Nephron (organoid): ENCODE data around the gene RBMS1.

Source experiments
- H3K27ac Mint-ChIP-seq, 3 experiments: 2 replicates each; pipeline ENCODE4 v1.8.0; 2020; ENCODE audit warnings: mixed read lengths in 3 of 3, mild to moderate bottlenecking in 2 of 3, moderate library complexity in 1 of 3
- H3K27me3 Mint-ChIP-seq: 2 replicates; pipeline ENCODE4 v1.8.0; 2021; ENCODE audit warnings: low read depth, mild to moderate bottlenecking, moderate library complexity, mixed read lengths
- H3K36me3 Mint-ChIP-seq: 2 replicates; pipeline ENCODE4 v1.8.0; 2020; ENCODE audit warnings: low read depth, mixed read lengths
- H3K4me1 Mint-ChIP-seq: 2 replicates; pipeline ENCODE4 v1.8.0; 2020; ENCODE audit warnings: mixed read lengths
- H3K4me3 Mint-ChIP-seq, 3 experiments: 2 replicates each; pipeline ENCODE4 v1.8.0; 2020; ENCODE audit warnings: mild to moderate bottlenecking in 3 of 3, mixed read lengths in 3 of 3, moderate library complexity in 2 of 3
- H3K9me3 Mint-ChIP-seq: 2 replicates; pipeline ENCODE4 v1.8.0; 2020; ENCODE audit warnings: mixed read lengths
- TF ChIP-seq, protein P1 (sequence below), 3 experiments: fragments of 200-600 bp; sonication (generic); IDR thresholded peaks; one replicate each; pipeline ENCODE4 v1.5.0; 2021; ENCODE audit warnings: antibody characterized with exemption in 3 of 3; ENCODE audit not compliant: unreplicated experiment in 3 of 3

Gene RBMS1

DNA sequence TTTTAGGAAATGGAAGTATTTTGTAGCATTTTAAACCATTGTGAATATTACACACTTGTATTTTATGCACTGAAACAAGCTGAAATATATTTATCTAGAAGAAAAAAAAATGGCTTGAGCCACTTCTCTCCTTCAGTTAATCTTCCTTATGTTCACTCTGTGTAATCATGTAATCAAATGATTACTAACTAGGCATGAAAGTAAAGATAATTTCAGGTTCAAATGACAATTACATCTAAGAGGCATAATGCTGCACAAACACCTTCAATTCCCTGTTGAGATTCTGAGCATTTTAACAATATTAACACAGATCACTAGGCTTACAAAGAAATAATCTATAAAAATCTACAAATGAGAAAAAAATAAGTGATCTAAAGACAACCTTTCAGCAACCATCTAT is 173.9 kb downstream of the RBMS1 start:
- H3K4me1 Mint-ChIP-seq, result peaks cover 53% of the 10 kb centered on the region
- no peak overlapping the region for H3K4me3 Mint-ChIP-seq
- no peaks in the 10 kb centered on the region for H3K27me3 Mint-ChIP-seq
- peaks cover 32% of the 10 kb centered on the region for H3K36me3 Mint-ChIP-seq
- peak overlapping the region in 1 of 3 experiments; percentile 72 for H3K27ac Mint-ChIP-seq
- TF ChIP-seq, protein P1, sequence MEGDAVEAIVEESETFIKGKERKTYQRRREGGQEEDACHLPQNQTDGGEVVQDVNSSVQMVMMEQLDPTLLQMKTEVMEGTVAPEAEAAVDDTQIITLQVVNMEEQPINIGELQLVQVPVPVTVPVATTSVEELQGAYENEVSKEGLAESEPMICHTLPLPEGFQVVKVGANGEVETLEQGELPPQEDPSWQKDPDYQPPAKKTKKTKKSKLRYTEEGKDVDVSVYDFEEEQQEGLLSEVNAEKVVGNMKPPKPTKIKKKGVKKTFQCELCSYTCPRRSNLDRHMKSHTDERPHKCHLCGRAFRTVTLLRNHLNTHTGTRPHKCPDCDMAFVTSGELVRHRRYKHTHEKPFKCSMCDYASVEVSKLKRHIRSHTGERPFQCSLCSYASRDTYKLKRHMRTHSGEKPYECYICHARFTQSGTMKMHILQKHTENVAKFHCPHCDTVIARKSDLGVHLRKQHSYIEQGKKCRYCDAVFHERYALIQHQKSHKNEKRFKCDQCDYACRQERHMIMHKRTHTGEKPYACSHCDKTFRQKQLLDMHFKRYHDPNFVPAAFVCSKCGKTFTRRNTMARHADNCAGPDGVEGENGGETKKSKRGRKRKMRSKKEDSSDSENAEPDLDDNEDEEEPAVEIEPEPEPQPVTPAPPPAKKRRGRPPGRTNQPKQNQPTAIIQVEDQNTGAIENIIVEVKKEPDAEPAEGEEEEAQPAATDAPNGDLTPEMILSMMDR (IDR thresholded peaks at IDR 0.05; ENCODE audit: unreplicated experiment in 3 of 3), result no peak
- no peaks in the 10 kb centered on the region for H3K9me3 Mint-ChIP-seq

DNA sequence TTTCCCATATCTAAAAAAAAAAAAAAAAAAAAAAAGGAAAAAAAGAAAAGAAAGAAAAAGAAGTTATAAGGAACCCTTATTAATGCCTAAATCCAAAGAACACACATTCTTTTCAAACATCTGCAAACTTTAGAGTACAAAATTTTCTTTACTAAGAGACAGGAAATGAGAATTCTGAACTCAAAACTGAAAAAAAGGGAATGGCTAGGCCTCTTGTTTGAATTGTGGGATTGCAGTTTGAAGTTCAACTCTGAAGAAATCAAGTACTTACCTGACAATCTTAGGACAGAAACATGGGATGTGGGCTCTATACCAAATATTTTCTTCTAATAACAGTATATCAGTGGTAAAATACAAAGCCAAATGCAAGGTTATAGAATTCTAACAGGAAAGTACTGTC is 175.4 kb downstream of the RBMS1 start:
- no peaks in the 10 kb centered on the region for H3K27me3 Mint-ChIP-seq
- H3K27ac Mint-ChIP-seq, result peak overlapping the region in 1 of 3 experiments; percentile 88
- peaks cover 42% of the 10 kb centered on the region for H3K36me3 Mint-ChIP-seq
- TF ChIP-seq, protein P1 (IDR thresholded peaks at IDR 0.05; ENCODE audit: unreplicated experiment in 3 of 3), result no peak
- H3K9me3 Mint-ChIP-seq, result no peaks in the 10 kb centered on the region
- H3K4me3 Mint-ChIP-seq, result no peak overlapping the region
- peaks cover 49% of the 10 kb centered on the region for H3K4me1 Mint-ChIP-seq

DNA sequence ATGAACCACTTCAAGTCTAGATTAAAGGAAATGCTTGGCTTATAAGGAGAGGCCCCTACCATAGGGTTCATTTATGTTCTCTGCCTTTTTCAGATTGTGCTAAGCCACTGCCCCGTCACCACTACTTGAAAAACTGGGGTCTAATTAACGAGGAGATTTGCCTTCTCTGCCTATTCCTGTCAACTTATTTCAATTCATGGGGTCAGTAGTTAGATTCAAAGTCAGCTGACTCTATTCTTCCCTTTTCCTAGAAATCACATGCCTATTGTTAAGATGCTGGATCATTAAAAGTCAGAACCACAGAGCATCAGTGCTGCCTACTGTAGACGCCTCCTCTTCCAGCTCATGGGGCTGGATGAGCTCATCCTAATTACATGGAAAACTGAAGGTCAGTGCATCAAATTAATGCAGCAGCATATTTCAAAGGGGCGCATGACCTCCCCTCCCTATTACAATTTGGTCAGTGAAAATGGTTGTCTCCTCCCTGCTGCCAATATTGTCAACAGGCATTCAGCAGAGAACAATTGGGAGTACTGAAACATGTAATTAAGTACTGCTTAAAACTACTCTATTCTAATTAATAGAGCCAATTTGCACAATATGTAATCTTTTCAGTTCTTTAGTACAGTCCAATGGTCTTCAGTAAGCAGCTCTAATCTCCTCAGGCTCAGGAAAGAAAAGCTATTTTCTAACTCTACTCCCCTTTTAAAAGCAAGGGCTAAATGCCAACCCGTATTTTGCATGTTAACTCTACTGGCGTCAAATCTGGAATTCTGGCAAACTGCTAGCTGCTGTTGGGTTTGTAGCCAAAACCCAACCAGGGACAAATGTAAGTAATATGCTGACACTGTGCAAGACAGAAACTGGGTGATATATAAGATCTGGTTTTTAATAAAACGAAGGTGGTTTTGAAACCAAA is 176.2 kb downstream of the RBMS1 start:
- TF ChIP-seq, protein P1 (IDR thresholded peaks at IDR 0.05; ENCODE audit: unreplicated experiment in 3 of 3), result no peak
- no peaks in the 10 kb centered on the region for H3K27me3 Mint-ChIP-seq

DNA sequence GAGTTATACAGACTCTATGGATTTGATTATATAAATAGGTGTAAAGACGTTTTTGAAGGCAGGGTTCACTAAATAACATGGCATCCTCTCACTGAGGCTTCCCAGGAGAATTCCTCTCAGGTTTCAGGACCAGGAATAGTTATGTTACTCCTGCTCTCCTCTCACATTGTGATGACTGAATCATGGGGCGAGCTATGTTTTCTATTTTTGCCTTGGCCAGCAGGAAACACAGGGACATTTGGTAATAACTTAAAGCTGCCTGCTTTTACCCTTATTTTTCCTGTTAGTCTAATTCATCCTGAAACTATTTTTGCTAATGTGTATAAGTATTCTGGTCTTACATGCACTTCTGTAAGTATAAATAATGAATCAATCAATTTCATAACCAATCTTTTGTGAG is 178.3 kb downstream of the RBMS1 start:
- peaks cover 37% of the 10 kb centered on the region for H3K4me1 Mint-ChIP-seq
- TF ChIP-seq, protein P1 (IDR thresholded peaks at IDR 0.05; ENCODE audit: unreplicated experiment in 3 of 3), result no peak
- no peak overlapping the region for H3K4me3 Mint-ChIP-seq
- H3K36me3 Mint-ChIP-seq, result peaks cover 52% of the 10 kb centered on the region
- H3K9me3 Mint-ChIP-seq, result no peaks in the 10 kb centered on the region
- H3K27me3 Mint-ChIP-seq, result no peaks in the 10 kb centered on the region
- H3K27ac Mint-ChIP-seq, result peak overlapping the region in 2 of 3 experiments; percentile 32 to 39

More for the DNA sequence above, 176.2 kb downstream of the RBMS1 start:
- H3K4me1 Mint-ChIP-seq, result peaks cover 51% of the 10 kb centered on the region
- H3K9me3 Mint-ChIP-seq, result no peaks in the 10 kb centered on the region
- H3K36me3 Mint-ChIP-seq, result peaks cover 46% of the 10 kb centered on the region
- no peak overlapping the region for H3K4me3 Mint-ChIP-seq
- peak overlapping the region in 2 of 3 experiments; percentile 78 to 88 for H3K27ac Mint-ChIP-seq

DNA sequence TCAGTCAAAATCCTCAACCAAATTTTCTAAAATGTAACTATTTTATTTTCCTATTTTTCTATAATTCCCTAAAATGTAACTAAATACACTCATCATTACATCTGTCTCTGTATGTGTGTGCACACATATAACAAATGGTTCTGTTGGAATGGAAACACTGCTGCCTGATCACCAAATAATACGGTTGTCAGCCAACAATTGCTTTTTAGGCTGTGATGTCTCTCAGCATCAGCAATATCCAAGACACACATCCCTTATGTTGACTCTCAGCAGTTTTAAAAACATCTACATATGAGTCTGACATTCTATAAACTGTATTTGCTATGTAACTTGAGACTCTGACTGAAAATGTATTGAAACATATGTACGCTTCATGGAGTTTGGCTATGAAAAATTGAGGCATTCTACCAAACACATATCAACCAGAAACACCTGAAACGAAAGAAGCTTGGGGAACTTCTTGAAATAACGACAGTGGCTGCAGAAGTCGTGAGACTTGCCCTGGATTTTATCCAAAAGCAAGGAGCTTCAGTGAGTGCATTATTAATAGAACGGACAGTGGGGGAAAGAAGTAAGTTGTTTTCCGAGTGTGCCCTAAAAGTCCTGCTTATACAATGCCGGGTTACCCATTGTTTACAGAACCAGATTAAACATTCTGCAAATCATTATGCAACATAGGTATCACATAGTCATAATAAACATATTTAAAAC is 183.3 kb downstream of the RBMS1 start:
- peaks cover 37% of the 10 kb centered on the region for H3K4me1 Mint-ChIP-seq
- H3K4me3 Mint-ChIP-seq, result no peak overlapping the region
- no peaks in the 10 kb centered on the region for H3K9me3 Mint-ChIP-seq
- H3K27ac Mint-ChIP-seq, result peak overlapping the region; percentile 34 to 83 (median 65)
- TF ChIP-seq, protein P1 (IDR thresholded peaks at IDR 0.05; ENCODE audit: unreplicated experiment in 3 of 3), result no peak
- peaks cover 49% of the 10 kb centered on the region for H3K36me3 Mint-ChIP-seq
- no peaks in the 10 kb centered on the region for H3K27me3 Mint-ChIP-seq
